GM12865 (cell line): ENCODE results near the gene CHML.

Source experiments
- DNase-seq: peaks from one replicate; pipeline ENCODE4 v3.0.0; 2010; ENCODE audit warnings: low read depth
- H3K4me3 ChIP-seq: 2 replicates; pipeline ENCODE4 v1.5.1; 2011; ENCODE audit warnings: mild to moderate bottlenecking, low read depth, low read length, control low read depth
- CTCF ChIP-seq: IDR thresholded peaks from 2 replicates; pipeline ENCODE4 v1.5.1; 2011; ENCODE audit warnings: low read length, control low read depth, low read depth, inconsistent platforms; ENCODE audit not compliant: insufficient read depth; ENCODE audit errors: missing control alignments

The CHML gene

GRCh38 chr1:241605146-241605805 is 34.9 kb downstream of the CHML start:
- no peak for TF ChIP-seq CTCF
- H3K4me3 ChIP-seq = no peak overlapping the region
- no peak for DNase-seq

GRCh38 chr1:241603731-241604245 is 36.4 kb downstream of the CHML start:
- no peak overlapping the region for H3K4me3 ChIP-seq
- DNase-seq = no peak
- no peak for TF ChIP-seq CTCF

- H3K4me3 ChIP-seq = no peak overlapping the region
- TF ChIP-seq CTCF = no peak
- peak; percentile 51 for DNase-seq
Observed at GRCh38 chr1:241600496-241600901, 39.7 kb downstream of the CHML start.

- H3K4me3 ChIP-seq = no peak overlapping the region
- TF ChIP-seq CTCF = no peak
- DNase-seq = peak; percentile 34
Observed at GRCh38 chr1:241598249-241598648, 41.9 kb downstream of the CHML start.

GRCh38 chr1:241596633-241597032 is 43.5 kb downstream of the CHML start:
- TF ChIP-seq CTCF = no peak
- DNase-seq = no peak
- H3K4me3 ChIP-seq = no peak overlapping the region

GRCh38 chr1:241593186-241593585 is 47.0 kb downstream of the CHML start:
- no peak for DNase-seq
- H3K4me3 ChIP-seq = no peak overlapping the region
- TF ChIP-seq CTCF = no peak
